ENCODE measurements around the gene CBX4. TPM values are rescaled to one million over a fixed set of nuclear protein-coding genes. Genes with fewer than 3 reads are reported as not detected.

The CBX4 gene
- total RNA-seq, 1 experiment from 2014 or later: 6.2 TPM

GRCh38 chr17:79819085-79819484 lies 20.2 kb downstream of the CBX4 start:
- H3K27me3 ChIP-seq (ENCODE audit: insufficient read depth, low read length): peaks cover 63% of the 10 kb centered on the region
- no peak overlapping the region for H2AK5ac ChIP-seq (ENCODE audit: insufficient read length, low read length)
- H3K4me2 ChIP-seq (ENCODE audit: insufficient read depth, insufficient read length, low read length): no peak overlapping the region
- WGBS (ENCODE audit: extremely low coverage, insufficient read length, low lambda C conversion rate): no CpG with 5 or more reads among the region's 5 CpGs
- Mint-ChIP-seq H3K9me3 (peaks cover 0 to 11% of the 10 kb centered on the region in 2 experiments; a peak in 1 of 5 replicates), H3K36me3 (ENCODE audit: insufficient read depth in 1 of 3, low read depth in 3 of 3) (no peaks in the 10 kb centered on the region; a peak in 1 of 7 replicates), H3K4me1 (peaks cover 9 to 12% of the 10 kb centered on the region in 2 experiments), H3K27ac (no peak overlapping the region), H3K27me3 (ENCODE audit: low read depth) (peaks cover 99% of the 10 kb centered on the region), H3K4me3 (no peak overlapping the region)
- H3K79me2 ChIP-seq (ENCODE audit: insufficient read depth, low read length): no peaks in the 10 kb centered on the region
- H4K8ac ChIP-seq (replicated peaks; ENCODE audit: insufficient read length, low read depth, low read length): no peak overlapping the region
- H3K18ac ChIP-seq (ENCODE audit: insufficient read length, low read depth, low read length): no peak overlapping the region
- no peak overlapping the region for H2BK12ac ChIP-seq (ENCODE audit: insufficient read length, low read depth, low read length)
- H2AFZ ChIP-seq (ENCODE audit: low read length): no peak overlapping the region
- no peaks in the 10 kb centered on the region for H3K9me3 ChIP-seq (ENCODE audit: control insufficient read depth, low read depth, low read length)
- no peak overlapping the region for H3K23ac ChIP-seq (ENCODE audit: insufficient read length, low read depth, low read length)
- no peaks in the 10 kb centered on the region for H4K20me1 ChIP-seq (ENCODE audit: control insufficient read depth, insufficient read depth, insufficient read length)
- H3K56ac ChIP-seq (ENCODE audit: insufficient read length, low read depth, low read length): no peak overlapping the region
- no peak overlapping the region for H4K5ac ChIP-seq (ENCODE audit: insufficient read length, low read depth, low read length)
- H3K14ac ChIP-seq (ENCODE audit: insufficient read depth, low read length): no peak overlapping the region
- H2BK15ac ChIP-seq (ENCODE audit: low read depth, low read length): no peak overlapping the region
- peaks cover 3% of the 10 kb centered on the region for H3K23me2 ChIP-seq (ENCODE audit: insufficient read length, low read depth, low read length, poor library complexity, severe bottlenecking)
- H2BK20ac ChIP-seq (ENCODE audit: low read depth, low read length, poor library complexity, severe bottlenecking): no peak overlapping the region
- no peak overlapping the region for H3K4ac ChIP-seq (ENCODE audit: low read depth, low read length)
- no peak overlapping the region for H3K27ac ChIP-seq (ENCODE audit: insufficient read length, low read depth, low read length)
- H4K91ac ChIP-seq (ENCODE audit: insufficient read length, low read depth, low read length): no peak overlapping the region
- H3K9ac ChIP-seq (ENCODE audit: extremely low read depth, insufficient read length, low read length): no peak overlapping the region
- H2BK120ac ChIP-seq (ENCODE audit: low read depth, low read length, poor library complexity, severe bottlenecking): no peak overlapping the region
- H3K79me1 ChIP-seq (ENCODE audit: insufficient read depth, low read depth, low read length, poor library complexity, severe bottlenecking): no peaks in the 10 kb centered on the region
- no peak overlapping the region for H3T11ph ChIP-seq (ENCODE audit: low read length)
- TF ChIP-seq CTCF (conservative IDR thresholded peaks at IDR 0.05): no peak
- no peaks in the 10 kb centered on the region for H3K4me1 ChIP-seq (ENCODE audit: insufficient read depth, low read length)
- no peak for DNase-seq
- no peak overlapping the region for H2BK5ac ChIP-seq (ENCODE audit: insufficient read length, low read length)

All from H9 (cell line).